ENCODE data around the gene KRT78.
"Not testable (repeated sequence)": the region's sequence is repeated elsewhere in the genome, so short reads cannot be mapped to it uniquely, and the experiment has no call there.

The KRT78 gene

DNA sequence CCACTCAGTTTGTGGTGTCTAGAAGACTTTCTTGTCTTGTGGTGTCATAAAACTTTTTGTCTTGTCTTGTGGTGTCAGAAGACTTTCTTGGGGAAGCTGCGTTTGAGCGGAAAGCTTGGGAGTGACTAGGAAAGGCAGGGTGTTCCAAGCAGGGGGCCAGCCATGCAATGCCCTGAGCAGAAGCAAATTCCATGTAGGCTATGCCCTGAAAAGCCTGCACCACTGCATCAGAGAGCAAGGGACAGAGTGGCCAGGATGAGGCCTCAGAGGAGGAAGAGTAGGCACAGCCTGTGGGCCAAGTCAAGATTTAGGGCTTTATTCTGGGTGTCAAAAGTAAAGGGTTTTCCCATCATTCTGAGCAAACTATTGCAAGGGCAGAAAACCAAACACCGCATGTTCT lies 41.6 kb upstream of the KRT78 start:
- no peak overlapping the region for H3K4me3 ChIP-seq (ENCODE audit: control insufficient read depth, low read depth, low read length)
- no peak for DNase-seq (ENCODE audit: low read depth)
- TF ChIP-seq, protein P1, sequence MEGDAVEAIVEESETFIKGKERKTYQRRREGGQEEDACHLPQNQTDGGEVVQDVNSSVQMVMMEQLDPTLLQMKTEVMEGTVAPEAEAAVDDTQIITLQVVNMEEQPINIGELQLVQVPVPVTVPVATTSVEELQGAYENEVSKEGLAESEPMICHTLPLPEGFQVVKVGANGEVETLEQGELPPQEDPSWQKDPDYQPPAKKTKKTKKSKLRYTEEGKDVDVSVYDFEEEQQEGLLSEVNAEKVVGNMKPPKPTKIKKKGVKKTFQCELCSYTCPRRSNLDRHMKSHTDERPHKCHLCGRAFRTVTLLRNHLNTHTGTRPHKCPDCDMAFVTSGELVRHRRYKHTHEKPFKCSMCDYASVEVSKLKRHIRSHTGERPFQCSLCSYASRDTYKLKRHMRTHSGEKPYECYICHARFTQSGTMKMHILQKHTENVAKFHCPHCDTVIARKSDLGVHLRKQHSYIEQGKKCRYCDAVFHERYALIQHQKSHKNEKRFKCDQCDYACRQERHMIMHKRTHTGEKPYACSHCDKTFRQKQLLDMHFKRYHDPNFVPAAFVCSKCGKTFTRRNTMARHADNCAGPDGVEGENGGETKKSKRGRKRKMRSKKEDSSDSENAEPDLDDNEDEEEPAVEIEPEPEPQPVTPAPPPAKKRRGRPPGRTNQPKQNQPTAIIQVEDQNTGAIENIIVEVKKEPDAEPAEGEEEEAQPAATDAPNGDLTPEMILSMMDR (conservative IDR thresholded peaks at IDR 0.05; ENCODE audit: control insufficient read depth, insufficient read depth, low read depth, low read length): no peak

DNA sequence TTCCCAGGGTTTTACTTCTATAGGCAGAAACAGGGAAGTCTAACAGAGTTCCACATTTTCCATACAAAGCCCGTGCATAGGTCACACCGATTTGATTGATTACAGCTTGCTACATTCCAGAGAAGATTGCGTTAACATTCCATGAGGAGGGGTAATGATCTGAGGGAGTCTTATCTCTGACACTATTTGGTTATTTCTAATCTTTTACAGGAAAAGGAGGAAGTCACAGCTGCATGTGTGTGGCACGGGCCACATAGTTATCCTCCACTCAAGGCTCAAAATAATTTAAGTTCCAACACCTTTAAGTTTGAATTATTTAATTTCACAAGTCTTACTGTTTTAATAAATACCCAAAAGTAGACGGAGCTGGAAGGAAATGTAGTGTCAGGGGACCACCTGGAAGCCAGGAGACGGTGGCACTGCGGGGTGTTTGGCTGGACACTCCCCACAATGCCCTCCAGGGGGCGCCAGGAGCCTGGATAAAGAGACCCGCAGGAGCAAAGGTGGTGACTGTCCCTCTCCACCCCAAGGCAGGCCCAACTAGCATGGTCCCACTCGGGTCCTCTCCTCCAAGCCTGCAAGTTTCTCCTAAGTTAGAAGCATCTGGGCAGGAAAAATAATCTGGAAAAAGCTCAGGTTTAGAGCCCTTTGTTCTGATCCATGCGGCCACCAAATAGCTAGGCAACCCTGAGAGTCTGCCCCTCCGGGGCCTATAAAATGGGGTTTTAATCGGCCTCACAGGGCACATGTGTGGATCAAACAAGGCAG lies 35.9 kb upstream of the KRT78 start:
- H3K4me3 ChIP-seq (ENCODE audit: control insufficient read depth, low read depth, low read length): no peak overlapping the region
- DNase-seq (ENCODE audit: low read depth): peak; percentile 42
- TF ChIP-seq, protein P1 (conservative IDR thresholded peaks at IDR 0.05; ENCODE audit: control insufficient read depth, insufficient read depth, low read depth, low read length): peak; percentile 84

DNA sequence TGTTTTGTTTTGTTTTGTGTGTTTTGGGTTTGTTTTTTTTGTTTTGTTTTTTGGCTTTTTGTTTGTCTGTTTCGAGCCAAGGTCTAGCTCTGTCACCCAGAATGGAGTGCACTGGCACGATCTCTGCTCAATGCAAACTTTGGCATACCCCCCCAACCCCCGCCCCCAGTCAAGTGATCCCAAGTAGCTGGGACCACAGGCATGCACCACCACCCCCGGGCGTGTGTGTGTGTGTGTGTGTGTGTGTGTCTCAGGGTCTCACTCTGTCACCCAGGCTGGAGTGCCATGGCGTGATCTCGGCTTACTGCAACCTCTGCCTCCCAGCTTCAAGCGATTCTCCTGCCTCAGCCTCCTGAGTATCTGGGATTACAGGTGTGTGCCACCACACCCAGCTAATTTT lies 31.7 kb upstream of the KRT78 start:
- not testable (repeated sequence) for H3K4me3 ChIP-seq (ENCODE audit: control insufficient read depth, low read depth, low read length); DNase-seq (ENCODE audit: low read depth)

DNA sequence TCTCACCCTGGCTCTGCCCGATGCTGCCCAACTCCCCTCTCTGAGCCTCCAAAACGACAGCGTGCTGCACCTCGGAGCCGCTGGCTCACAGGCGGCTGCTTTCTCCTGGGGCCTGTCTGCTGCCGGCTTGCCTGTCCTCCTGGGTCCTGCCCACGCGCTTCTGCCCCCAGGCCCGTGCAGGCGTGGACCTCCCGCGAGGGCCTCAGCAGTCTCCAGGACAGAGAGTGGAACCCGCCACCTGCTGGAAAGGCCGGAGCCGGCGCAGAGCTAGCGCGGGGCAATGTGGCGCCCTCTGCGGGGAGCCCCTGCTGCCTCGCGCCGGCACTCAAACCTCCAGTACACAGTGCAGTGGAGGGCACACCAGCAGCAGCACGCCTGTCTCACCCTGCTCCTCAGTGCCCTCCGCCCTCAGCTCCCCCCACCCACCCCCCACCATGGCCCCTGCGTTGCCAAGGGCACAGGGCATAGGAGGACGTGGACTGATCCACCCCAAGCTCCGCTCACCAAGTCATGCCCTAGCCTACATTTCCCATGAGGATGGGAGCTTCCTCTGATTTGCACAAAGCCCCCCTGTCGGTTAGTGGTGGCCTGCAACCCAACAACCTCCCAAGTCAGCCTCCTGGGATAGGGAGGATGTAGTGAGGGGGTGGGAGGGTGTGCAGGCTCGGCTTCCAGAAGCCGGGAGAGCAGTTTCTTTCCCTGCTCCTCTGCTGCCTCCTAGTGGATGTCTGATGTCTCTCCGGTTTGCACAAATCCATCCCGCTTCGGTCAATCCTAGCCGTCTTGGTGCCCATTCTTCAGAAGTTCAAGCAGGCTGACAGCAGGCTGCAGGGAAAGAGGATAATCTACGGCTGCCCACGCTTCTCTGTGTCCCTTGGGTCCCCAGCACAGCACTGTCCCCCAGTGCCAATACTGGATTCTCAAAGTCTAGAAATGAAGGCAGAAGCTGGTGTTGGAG lies 30.9 kb upstream of the KRT78 start:
- peak overlapping the region; percentile 21 for H3K4me3 ChIP-seq (ENCODE audit: control insufficient read depth, low read depth, low read length)
- TF ChIP-seq, protein P1 (conservative IDR thresholded peaks at IDR 0.05; ENCODE audit: control insufficient read depth, insufficient read depth, low read depth, low read length): peak; percentile 91
- peak; percentile 91 for DNase-seq (ENCODE audit: low read depth)

GRCh38 chr12:52878507-52879393 lies 30.0 kb upstream of the KRT78 start:
- TF ChIP-seq, protein P1 (conservative IDR thresholded peaks at IDR 0.05; ENCODE audit: control insufficient read depth, insufficient read depth, low read depth, low read length): no peak
- H3K4me3 ChIP-seq (ENCODE audit: control insufficient read depth, low read depth, low read length): no peak overlapping the region
- no peak for DNase-seq (ENCODE audit: low read depth)

GRCh38 chr12:52877242-52877641 lies 28.4 kb upstream of the KRT78 start:
- no peak for DNase-seq (ENCODE audit: low read depth)
- TF ChIP-seq, protein P1 (conservative IDR thresholded peaks at IDR 0.05; ENCODE audit: control insufficient read depth, insufficient read depth, low read depth, low read length): no peak
- H3K4me3 ChIP-seq (ENCODE audit: control insufficient read depth, low read depth, low read length): no peak overlapping the region

Measured in fibroblast of mammary gland (primary cell).